ENCODE measurements around the gene TMEM203. TPM values are rescaled to one million over a fixed set of nuclear protein-coding genes. Genes with fewer than 3 reads are reported as not detected.

Gene TMEM203
- total and polyA plus RNA-seq, 2 of the 13 experiments (the other 11 are each of a cell fraction or from before 2014, with no cell fraction given) = 23.4 to 36.7 TPM

DNA sequence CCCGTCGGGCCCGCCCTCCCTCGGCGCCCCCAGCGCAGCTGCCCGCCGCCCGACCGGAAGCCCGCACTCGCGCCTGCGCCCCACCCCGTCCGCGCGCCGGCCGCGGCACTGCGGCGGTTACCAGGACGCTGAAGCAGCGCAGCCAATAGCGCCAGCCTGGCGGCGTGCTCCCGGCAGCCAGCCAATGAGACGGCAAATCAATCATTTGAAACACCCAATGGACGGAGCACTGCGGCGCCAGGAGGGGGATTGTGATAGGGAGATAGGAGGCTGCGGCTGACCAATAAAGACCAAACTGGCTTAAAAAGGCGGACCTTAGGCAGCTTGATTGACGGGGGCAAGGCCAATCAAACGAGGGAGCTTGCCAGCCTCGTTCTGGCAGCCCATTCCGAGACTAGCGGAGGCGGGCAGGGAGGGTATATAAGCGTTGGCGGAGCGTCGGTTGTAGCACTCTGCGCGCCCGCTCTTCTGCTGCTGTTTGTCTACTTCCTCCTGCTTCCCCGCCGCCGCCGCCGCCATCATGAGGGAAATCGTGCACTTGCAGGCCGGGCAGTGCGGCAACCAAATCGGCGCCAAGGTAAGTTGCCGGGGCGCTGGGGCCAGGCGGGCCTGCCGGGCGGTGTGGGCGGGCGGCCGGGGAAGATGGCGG, 35.5 kb upstream of the TMEM203 start, which contains the start of gene TUBB4B (continued):
- TF ChIP-seq, protein P1, sequence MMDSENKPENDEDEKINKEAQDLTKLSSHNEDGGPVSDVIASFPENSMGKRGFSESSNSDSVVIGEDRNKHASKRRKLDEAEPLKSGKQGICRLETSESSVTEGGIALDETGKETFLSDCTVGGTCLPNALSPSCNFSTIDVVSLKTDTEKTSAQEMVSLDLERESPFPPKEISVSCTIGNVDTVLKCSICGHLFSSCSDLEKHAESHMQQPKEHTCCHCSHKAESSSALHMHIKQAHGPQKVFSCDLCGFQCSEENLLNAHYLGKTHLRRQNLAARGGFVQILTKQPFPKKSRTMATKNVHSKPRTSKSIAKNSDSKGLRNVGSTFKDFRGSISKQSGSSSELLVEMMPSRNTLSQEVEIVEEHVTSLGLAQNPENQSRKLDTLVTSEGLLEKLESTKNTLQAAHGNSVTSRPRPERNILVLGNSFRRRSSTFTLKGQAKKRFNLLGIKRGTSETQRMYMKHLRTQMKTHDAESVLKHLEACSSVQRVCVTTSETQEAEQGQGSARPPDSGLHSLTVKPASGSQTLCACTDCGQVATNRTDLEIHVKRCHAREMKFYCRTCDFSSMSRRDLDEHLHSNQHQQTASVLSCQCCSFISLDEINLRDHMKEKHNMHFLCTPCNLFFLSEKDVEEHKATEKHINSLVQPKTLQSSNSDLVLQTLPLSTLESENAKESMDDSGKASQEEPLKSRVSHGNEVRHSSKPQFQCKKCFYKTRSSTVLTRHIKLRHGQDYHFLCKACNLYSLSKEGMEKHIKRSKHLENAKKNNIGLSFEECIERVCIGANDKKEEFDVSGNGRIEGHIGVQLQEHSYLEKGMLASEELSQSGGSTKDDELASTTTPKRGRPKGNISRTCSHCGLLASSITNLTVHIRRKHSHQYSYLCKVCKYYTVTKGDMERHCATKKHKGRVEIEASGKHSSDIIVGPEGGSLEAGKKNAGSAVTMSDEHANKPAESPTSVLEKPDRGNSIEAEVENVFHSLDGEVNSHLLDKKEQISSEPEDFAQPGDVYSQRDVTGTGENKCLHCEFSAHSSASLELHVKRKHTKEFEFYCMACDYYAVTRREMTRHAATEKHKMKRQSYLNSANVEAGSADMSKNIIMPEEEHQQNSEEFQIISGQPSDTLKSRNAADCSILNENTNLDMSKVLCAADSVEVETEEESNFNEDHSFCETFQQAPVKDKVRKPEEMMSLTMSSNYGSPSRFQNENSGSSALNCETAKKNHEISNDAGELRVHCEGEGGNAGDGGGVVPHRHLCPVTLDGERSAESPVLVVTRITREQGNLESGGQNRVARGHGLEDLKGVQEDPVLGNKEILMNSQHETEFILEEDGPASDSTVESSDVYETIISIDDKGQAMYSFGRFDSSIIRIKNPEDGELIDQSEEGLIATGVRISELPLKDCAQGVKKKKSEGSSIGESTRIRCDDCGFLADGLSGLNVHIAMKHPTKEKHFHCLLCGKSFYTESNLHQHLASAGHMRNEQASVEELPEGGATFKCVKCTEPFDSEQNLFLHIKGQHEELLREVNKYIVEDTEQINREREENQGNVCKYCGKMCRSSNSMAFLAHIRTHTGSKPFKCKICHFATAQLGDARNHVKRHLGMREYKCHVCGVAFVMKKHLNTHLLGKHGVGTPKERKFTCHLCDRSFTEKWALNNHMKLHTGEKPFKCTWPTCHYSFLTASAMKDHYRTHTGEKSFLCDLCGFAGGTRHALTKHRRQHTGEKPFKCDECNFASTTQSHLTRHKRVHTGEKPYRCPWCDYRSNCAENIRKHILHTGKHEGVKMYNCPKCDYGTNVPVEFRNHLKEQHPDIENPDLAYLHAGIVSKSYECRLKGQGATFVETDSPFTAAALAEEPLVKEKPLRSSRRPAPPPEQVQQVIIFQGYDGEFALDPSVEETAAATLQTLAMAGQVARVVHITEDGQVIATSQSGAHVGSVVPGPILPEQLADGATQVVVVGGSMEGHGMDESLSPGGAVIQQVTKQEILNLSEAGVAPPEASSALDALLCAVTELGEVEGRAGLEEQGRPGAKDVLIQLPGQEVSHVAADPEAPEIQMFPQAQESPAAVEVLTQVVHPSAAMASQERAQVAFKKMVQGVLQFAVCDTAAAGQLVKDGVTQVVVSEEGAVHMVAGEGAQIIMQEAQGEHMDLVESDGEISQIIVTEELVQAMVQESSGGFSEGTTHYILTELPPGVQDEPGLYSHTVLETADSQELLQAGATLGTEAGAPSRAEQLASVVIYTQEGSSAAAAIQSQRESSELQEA (CRISPR knock-in tag; IDR thresholded peaks at IDR 0.05; ENCODE audit: not compliant biosample characterization) = no peak
- peak; percentile 54 for TF ChIP-seq SAP130 (CRISPR knock-in tag; IDR thresholded peaks at IDR 0.05; ENCODE audit: low read depth)
- TF ChIP-seq TARDBP (CRISPR knock-in tag; IDR thresholded peaks at IDR 0.05) = 0 out of 2 replicates have a peak, but pooled peaks have one; percentile 37
- TF ChIP-seq NCOA5 (CRISPR knock-in tag; IDR thresholded peaks at IDR 0.05) = no peak
- peak; percentile 49; the same call in 1 of the 2 replicates for TF ChIP-seq RARA (CRISPR knock-in tag; IDR thresholded peaks at IDR 0.05)
- no peak for TF ChIP-seq ZNF652 (CRISPR knock-in tag; IDR thresholded peaks at IDR 0.05; ENCODE audit: borderline replicate concordance, low read depth)
- TF ChIP-seq, protein P2, sequence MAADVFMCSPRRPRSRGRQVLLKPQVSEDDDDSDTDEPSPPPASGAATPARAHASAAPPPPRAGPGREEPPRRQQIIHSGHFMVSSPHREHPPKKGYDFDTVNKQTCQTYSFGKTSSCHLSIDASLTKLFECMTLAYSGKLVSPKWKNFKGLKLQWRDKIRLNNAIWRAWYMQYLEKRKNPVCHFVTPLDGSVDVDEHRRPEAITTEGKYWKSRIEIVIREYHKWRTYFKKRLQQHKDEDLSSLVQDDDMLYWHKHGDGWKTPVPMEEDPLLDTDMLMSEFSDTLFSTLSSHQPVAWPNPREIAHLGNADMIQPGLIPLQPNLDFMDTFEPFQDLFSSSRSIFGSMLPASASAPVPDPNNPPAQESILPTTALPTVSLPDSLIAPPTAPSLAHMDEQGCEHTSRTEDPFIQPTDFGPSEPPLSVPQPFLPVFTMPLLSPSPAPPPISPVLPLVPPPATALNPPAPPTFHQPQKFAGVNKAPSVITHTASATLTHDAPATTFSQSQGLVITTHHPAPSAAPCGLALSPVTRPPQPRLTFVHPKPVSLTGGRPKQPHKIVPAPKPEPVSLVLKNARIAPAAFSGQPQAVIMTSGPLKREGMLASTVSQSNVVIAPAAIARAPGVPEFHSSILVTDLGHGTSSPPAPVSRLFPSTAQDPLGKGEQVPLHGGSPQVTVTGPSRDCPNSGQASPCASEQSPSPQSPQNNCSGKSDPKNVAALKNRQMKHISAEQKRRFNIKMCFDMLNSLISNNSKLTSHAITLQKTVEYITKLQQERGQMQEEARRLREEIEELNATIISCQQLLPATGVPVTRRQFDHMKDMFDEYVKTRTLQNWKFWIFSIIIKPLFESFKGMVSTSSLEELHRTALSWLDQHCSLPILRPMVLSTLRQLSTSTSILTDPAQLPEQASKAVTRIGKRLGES (CRISPR knock-in tag; IDR thresholded peaks at IDR 0.05; ENCODE audit: borderline replicate concordance) = peak; percentile 20; the same call in 1 of the 2 replicates
- TF ChIP-seq ZNF768 (CRISPR knock-in tag; IDR thresholded peaks at IDR 0.05) = peak; percentile 64; the same call in 1 of the 2 replicates
- peak; percentile 76; the same call in 1 of the 2 replicates for TF ChIP-seq FOXK1 (CRISPR knock-in tag; IDR thresholded peaks at IDR 0.05; ENCODE audit: borderline replicate concordance, low read depth)
- TF ChIP-seq ZNF776 (CRISPR knock-in tag; IDR thresholded peaks at IDR 0.05) = peak; percentile 58
- TF ChIP-seq XBP1 (CRISPR knock-in tag; IDR thresholded peaks at IDR 0.05) = 0 out of 2 replicates have a peak, but pooled peaks have one; percentile 54
- TF ChIP-seq, protein P3, sequence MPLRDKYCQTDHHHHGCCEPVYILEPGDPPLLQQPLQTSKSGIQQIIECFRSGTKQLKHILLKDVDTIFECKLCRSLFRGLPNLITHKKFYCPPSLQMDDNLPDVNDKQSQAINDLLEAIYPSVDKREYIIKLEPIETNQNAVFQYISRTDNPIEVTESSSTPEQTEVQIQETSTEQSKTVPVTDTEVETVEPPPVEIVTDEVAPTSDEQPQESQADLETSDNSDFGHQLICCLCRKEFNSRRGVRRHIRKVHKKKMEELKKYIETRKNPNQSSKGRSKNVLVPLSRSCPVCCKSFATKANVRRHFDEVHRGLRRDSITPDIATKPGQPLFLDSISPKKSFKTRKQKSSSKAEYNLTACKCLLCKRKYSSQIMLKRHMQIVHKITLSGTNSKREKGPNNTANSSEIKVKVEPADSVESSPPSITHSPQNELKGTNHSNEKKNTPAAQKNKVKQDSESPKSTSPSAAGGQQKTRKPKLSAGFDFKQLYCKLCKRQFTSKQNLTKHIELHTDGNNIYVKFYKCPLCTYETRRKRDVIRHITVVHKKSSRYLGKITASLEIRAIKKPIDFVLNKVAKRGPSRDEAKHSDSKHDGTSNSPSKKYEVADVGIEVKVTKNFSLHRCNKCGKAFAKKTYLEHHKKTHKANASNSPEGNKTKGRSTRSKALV (CRISPR knock-in tag; IDR thresholded peaks at IDR 0.05) = no peak
- TF ChIP-seq ZBTB38 (CRISPR knock-in tag; IDR thresholded peaks at IDR 0.05) = no peak; the same call in 1 of the 2 replicates
- TF ChIP-seq ZNF143 (CRISPR knock-in tag; IDR thresholded peaks at IDR 0.05) = peak; percentile 4; the same call in 1 of the 2 replicates
- TF ChIP-seq CREM (IDR thresholded peaks at IDR 0.05) = peak; percentile 63
- no peak for TF ChIP-seq CREM (CRISPR knock-in tag; IDR thresholded peaks at IDR 0.05)
- TF ChIP-seq ZFP36L2 (CRISPR knock-in tag; IDR thresholded peaks at IDR 0.05) = no peak
- TF ChIP-seq SP1 (IDR thresholded peaks at IDR 0.05) = no peak
- peak; percentile 50 for TF ChIP-seq SP1 (CRISPR knock-in tag; IDR thresholded peaks at IDR 0.05)
